ENCODE results near the gene MTHFSD.

DNA sequence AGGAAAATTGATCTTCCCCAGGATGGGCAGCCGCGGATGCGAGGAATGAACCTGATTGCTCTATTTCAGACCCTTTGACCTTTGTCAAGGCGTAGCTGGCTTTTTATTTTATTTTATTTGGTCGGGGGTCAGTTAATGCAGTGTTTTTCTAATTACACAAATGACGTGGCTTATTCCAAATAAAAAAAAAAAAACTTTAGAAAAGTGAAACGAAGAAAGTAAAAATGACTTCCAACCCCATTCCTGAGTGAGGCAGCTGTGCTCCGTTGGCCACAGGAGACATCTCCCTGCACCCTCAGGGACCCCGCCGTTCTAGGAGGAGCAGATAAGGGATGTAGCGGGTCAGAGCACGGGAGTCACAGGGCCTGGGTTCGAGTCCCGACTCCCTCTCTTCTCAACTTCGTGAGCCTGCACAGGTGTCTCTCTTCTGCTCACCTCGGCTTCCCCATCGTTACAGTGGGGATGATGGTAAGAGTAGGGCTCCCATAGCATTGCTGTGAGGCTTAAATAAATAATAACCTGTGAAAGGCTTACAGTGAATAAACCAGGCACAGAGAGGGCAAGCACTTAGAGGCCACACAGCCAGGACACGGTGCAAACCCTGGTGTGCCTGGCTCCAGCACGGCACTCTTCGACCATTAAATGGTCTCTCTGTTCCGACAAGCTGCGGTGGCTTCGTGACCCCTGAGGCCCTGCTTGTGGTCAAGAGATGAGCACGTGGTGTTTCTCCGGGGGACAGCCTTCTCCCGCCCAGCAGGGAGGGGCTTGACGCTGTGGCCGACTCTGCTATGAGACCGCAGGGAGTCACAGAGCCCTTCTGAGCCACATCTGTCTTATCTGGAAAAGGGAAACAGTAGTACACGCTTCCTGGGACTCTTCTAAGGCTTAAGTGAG lies 34.5 kb downstream of the MTHFSD start:
- no peak for TF ChIP-seq POLR2AphosphoS5 (IDR thresholded peaks at IDR 0.05; ENCODE audit: low read depth, low read length)
- TF ChIP-seq SMC3 (IDR thresholded peaks at IDR 0.05; ENCODE audit: low read depth, low read length), result no peak
